ENCODE measurements around the gene COL1A2.

GRCh38 chr7:94412762-94413322, 18.1 kb downstream of the COL1A2 start:
- TF ChIP-seq EP300 (IDR thresholded peaks at IDR 0.05) (no peak), CTCF (IDR thresholded peaks at IDR 0.05) (no peak), POLR2A (IDR thresholded peaks at IDR 0.05) (no peak)
